Neural cell (in vitro differentiated cells): Measurements from ENCODE around the gene ZWINT. TPM values are rescaled to one million over a fixed set of nuclear protein-coding genes. Genes with fewer than 3 reads are reported as not detected.

Source experiments
- H2AFZ ChIP-seq: fragments of 200-600, 300-800 bp; sonication (generic), shearing (Covaris generic); 2 replicates; pipeline ENCODE4 v1.6.0; 2014; ENCODE audit warnings: low read depth, mild to moderate bottlenecking, antibody characterized with exemption, low read length, moderate library complexity
- H3F3A ChIP-seq: fragments of 200-600 bp; shearing (Covaris generic); 2 replicates; pipeline ENCODE4 v1.6.1; 2016; ENCODE audit warnings: mild to moderate bottlenecking, moderate library complexity, mixed read lengths, antibody characterized with exemption, low read length; ENCODE audit not compliant: insufficient read depth, poor library complexity, severe bottlenecking
- H3K27ac ChIP-seq: fragments of 200-600, 300-800 bp; sonication (generic), shearing (Covaris generic); 2 replicates; pipeline ENCODE4 v1.5.1; 2014; ENCODE audit warnings: mild to moderate bottlenecking, low read length, moderate library complexity
- H3K27me3 ChIP-seq: fragments of 300-800, 200-600 bp; sonication (generic), shearing (Covaris generic); 2 replicates; pipeline ENCODE4 v1.6.0; 2014; ENCODE audit warnings: mild to moderate bottlenecking, low read depth, low read length, moderate library complexity; ENCODE audit not compliant: insufficient read depth
- H3K36me3 ChIP-seq: fragments of 300-800, 200-600 bp; sonication (generic), shearing (Covaris generic); 2 replicates; pipeline ENCODE4 v1.5.1; 2014; ENCODE audit warnings: mild to moderate bottlenecking, antibody characterized with exemption, low read length, moderate library complexity; ENCODE audit not compliant: insufficient read depth
- H3K4me2 ChIP-seq: fragments of 300-800, 200-600 bp; sonication (generic), shearing (Covaris generic); 2 replicates; pipeline ENCODE4 v1.6.0; 2014; ENCODE audit warnings: mild to moderate bottlenecking, low read length
- H3K4me3 ChIP-seq: fragments of 300-800, 200-600 bp; sonication (generic), shearing (Covaris generic); 2 replicates; pipeline ENCODE4 v1.5.1; 2014; ENCODE audit warnings: mild to moderate bottlenecking, low read length, moderate library complexity
- H3K79me2 ChIP-seq: fragments of 200-600 bp; shearing (Covaris generic); replicated peaks from 2 replicates; pipeline ENCODE4 v1.6.0; 2014; ENCODE audit warnings: mild to moderate bottlenecking, low read length, moderate library complexity; ENCODE audit not compliant: insufficient read depth
- H3K9ac ChIP-seq: fragments of 300-800, 200-600 bp; sonication (generic), shearing (Covaris generic); 2 replicates; pipeline ENCODE4 v1.6.1; 2016; ENCODE audit warnings: mild to moderate bottlenecking, low read length, mixed read lengths
- H3K9me2 ChIP-seq: fragments of 200-600 bp; shearing (Covaris generic); 2 replicates; pipeline ENCODE4 v1.6.1; 2016; ENCODE audit warnings: mild to moderate bottlenecking, low read length, mixed read lengths; ENCODE audit not compliant: insufficient read depth
- H3K9me3 ChIP-seq: fragments of 200-600, 300-800 bp; sonication (generic), shearing (Covaris generic); 2 replicates; pipeline ENCODE4 v1.6.1; 2016; ENCODE audit warnings: mild to moderate bottlenecking, mixed run types, low read length, moderate library complexity, mixed read lengths
- H4K20me1 ChIP-seq: fragments of 200-600 bp; shearing (Covaris generic); 2 replicates; pipeline ENCODE4 v1.6.1; 2016; ENCODE audit warnings: mild to moderate bottlenecking, mixed run types; ENCODE audit not compliant: insufficient read depth
- CTCF ChIP-seq: fragments of 450-650 bp; IDR thresholded peaks from 2 replicates; pipeline ENCODE4 v1.5.1; 2014; ENCODE audit warnings: antibody characterized with exemption, mild to moderate bottlenecking, moderate library complexity; ENCODE audit not compliant: poor library complexity, severe bottlenecking
- EP300 ChIP-seq: fragments of 450-650 bp; conservative IDR thresholded peaks from 2 replicates; pipeline ENCODE4 v1.6.1; 2014; ENCODE audit warnings: antibody characterized with exemption, mild to moderate bottlenecking, moderate library complexity; ENCODE audit not compliant: poor library complexity, severe bottlenecking
- EZH2 ChIP-seq: fragments of 200-600, 300-800 bp; shearing (Covaris generic), sonication (generic); IDR thresholded peaks from 2 replicates; pipeline ENCODE4 v1.6.1; 2014; ENCODE audit warnings: antibody characterized with exemption, low read length, borderline replicate concordance, mild to moderate bottlenecking; ENCODE audit not compliant: insufficient read depth, poor library complexity, severe bottlenecking
- MXI1 ChIP-seq: fragments of 450-650 bp; conservative IDR thresholded peaks from 2 replicates; pipeline ENCODE4 v1.6.1; 2014; ENCODE audit warnings: antibody characterized with exemption, mild to moderate bottlenecking; ENCODE audit not compliant: poor library complexity, severe bottlenecking
- POLR2AphosphoS5 ChIP-seq: IDR thresholded peaks from 2 replicates; pipeline ENCODE4 v1.6.1; 2012
- RAD21 ChIP-seq: fragments of 450-650 bp; conservative IDR thresholded peaks from 2 replicates; pipeline ENCODE4 v1.6.1; 2014; ENCODE audit warnings: antibody characterized with exemption, mild to moderate bottlenecking, moderate library complexity
- REST ChIP-seq: IDR thresholded peaks from 2 replicates; pipeline ENCODE4 v1.6.1; 2012; ENCODE audit warnings: borderline replicate concordance
- SMC3 ChIP-seq: fragments of 450-650 bp; conservative IDR thresholded peaks from 2 replicates; pipeline ENCODE4 v1.6.1; 2014; ENCODE audit warnings: antibody characterized with exemption, mild to moderate bottlenecking, moderate library complexity; ENCODE audit not compliant: poor library complexity
- TAF1 ChIP-seq: IDR thresholded peaks from 2 replicates; pipeline ENCODE4 v1.6.1; 2012; ENCODE audit warnings: low read depth
- polyA plus RNA-seq: library from polyadenylated mRNA; depleted of rRNA; stranded (reverse); fragments of >200 nt; gene quantifications from 2 replicates; pipeline ENCODE4 v1.2.3, GENCODE V29; 2014

ZWINT gene
- polyA plus RNA-seq, 1 donor from 2014 or later: 9.5 TPM

- Histone ChIP-seq H3K27ac (no peak overlapping the region), H3K9ac (no peak overlapping the region), H4K20me1 (no peaks in the 10 kb centered on the region), H3K36me3 (no peaks in the 10 kb centered on the region), H3K79me2 (no peaks in the 10 kb centered on the region), H3K9me2 (no peaks in the 10 kb centered on the region), H3F3A (no peaks in the 10 kb centered on the region), H2AFZ (no peak overlapping the region), H3K27me3 (no peaks in the 10 kb centered on the region), H3K4me3 (no peak overlapping the region), H3K4me2 (no peak overlapping the region), H3K9me3 (no peaks in the 10 kb centered on the region)
- TF ChIP-seq MXI1 (no peak), EP300 (no peak), SMC3 (no peak), REST (no peak), TAF1 (no peak), RAD21 (no peak), CTCF (no peak), EZH2 (no peak), POLR2AphosphoS5 (no peak)
These were observed 9.4 kb upstream of the ZWINT start for GRCh38 chr10:56370217-56371113.

- no peaks in the 10 kb centered on the region for H3F3A ChIP-seq
- no peaks in the 10 kb centered on the region for H3K36me3 ChIP-seq
- no peaks in the 10 kb centered on the region for H3K9me2 ChIP-seq
- peak overlapping the region; percentile 64 for H3K4me2 ChIP-seq
- H4K20me1 ChIP-seq: no peaks in the 10 kb centered on the region
- H3K27me3 ChIP-seq: no peaks in the 10 kb centered on the region
- no peak overlapping the region for H2AFZ ChIP-seq
- H3K9ac ChIP-seq: peak overlapping the region; percentile 32
- H3K27ac ChIP-seq: no peak overlapping the region
- TF ChIP-seq TAF1 (no peak), RAD21 (no peak), POLR2AphosphoS5 (no peak), EZH2 (no peak), REST (no peak), CTCF (no peak), SMC3 (no peak), EP300 (no peak), MXI1 (no peak)
- peak overlapping the region; percentile 76 for H3K4me3 ChIP-seq
- H3K9me3 ChIP-seq: no peaks in the 10 kb centered on the region
- H3K79me2 ChIP-seq: peaks cover 8% of the 10 kb centered on the region
These were observed 484 bp downstream of the ZWINT start for GRCh38 chr10:56360583-56360966.
